Measurements from ENCODE around the gene APOBEC4. TPM values are rescaled to one million over a fixed set of nuclear protein-coding genes. Genes with fewer than 3 reads are reported as not detected.
A peak's percentile ranks its signal among the peaks of the same experiment; 100 is the strongest.

Gene APOBEC4
- total and polyA plus RNA-seq, 10 of the 15 experiments (the other 5 are each of a cell fraction or from before 2014, with no cell fraction given) = 0.04 to 0.25 (median 0.06) TPM; not detected in 5

DNA sequence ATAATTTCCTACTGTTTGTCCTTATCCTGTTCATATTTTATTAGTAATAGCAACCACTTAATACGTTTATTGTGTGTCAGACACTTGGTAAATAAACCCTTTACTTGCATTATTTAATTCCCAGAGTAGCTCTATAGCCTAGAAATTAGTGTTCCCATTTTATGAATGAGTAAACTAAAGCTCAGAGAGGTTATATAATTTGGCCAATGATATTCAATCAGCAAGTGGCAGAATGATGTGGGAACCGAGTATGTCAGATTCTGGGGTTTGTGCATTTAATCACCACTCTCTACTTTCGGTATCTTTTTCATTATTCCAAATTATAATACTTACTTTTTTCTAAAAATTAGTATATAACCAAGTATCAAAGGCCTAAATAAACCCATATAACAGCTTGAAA lies 10.9 kb downstream of the APOBEC4 start:
- RAD21 ChIA-PET (ENCODE audit: unreplicated experiment) = interaction anchor here (0.9 to 1.1 kb wide), 3 partner anchors 9 to 274 kb away, joined by 3 to 6 read pairs (median 3); no protein-coding TSS in a partner anchor
- DNase-seq (ENCODE audit: low read depth, low spot score) (no peak), ATAC-seq (peak; percentile 45), FAIRE-seq (no peak)
- Histone ChIP-seq H3K36me3 (ENCODE audit: control insufficient read depth in 2 of 2, insufficient read depth in 2 of 2, low read length in 1 of 2) (no peaks in the 10 kb centered on the region), H3K4me1 (ENCODE audit: control insufficient read depth, insufficient read depth, low read length) (no peaks in the 10 kb centered on the region; the same call in 1 of the 2 replicates), H4K20me1 (ENCODE audit: control insufficient read depth, insufficient read depth) (no peaks in the 10 kb centered on the region), H3K79me2 (ENCODE audit: control insufficient read depth, insufficient read depth, low read length) (no peaks in the 10 kb centered on the region; the same call in 1 of the 2 replicates), H3K9ac (ENCODE audit: control insufficient read depth, insufficient read depth, low read length) (no peak overlapping the region), H3K27ac (ENCODE audit: control insufficient read depth, insufficient read depth) (no peak overlapping the region), H2AFZ (ENCODE audit: control insufficient read depth, low read depth, low read length) (peak overlapping the region; percentile 25), H3K27me3 (replicated peaks in 1 of 2; ENCODE audit: control insufficient read depth in 2 of 2, insufficient read depth in 2 of 2, low read length in 1 of 2) (no peaks in the 10 kb centered on the region), H3K4me3 (no peak overlapping the region), H3K4me2 (ENCODE audit: control insufficient read depth, insufficient read depth) (peak overlapping the region; percentile 57; the same call in 1 of the 2 replicates), H3K9me3 (replicated peaks; ENCODE audit: control insufficient read depth, insufficient read depth, low read length) (no peaks in the 10 kb centered on the region)
- 21% methylated on average over 3 of the region's 3 CpGs for whole genome bisulfite sequencing (ENCODE audit: insufficient coverage, insufficient replicate concordance, low lambda C conversion rate, missing lambda C conversion rate)
- BruUV-seq (replicated peaks) = no TSS peak
- CTCF ChIA-PET = interaction anchor here (1.0 to 1.5 kb wide), 5 partner anchors 8 to 274 kb away, joined by 3 to 7 read pairs (median 5); no protein-coding TSS in a partner anchor
- POLR2A ChIA-PET = interaction anchor here (0.7 kb wide), 1 partner anchor 49 kb away, joined by 3 read pairs; no protein-coding TSS in a partner anchor
- intact Hi-C loops (cut with micrococcal nuclease; ENCODE audit: unreplicated experiment) = no loop called here
- no peak for TF ChIP-seq HCFC1 (IDR thresholded peaks at IDR 0.05; ENCODE audit: low read length)
- no peak for TF ChIP-seq ZZZ3 (IDR thresholded peaks at IDR 0.05; ENCODE audit: control insufficient read depth, insufficient read length, low read depth)
- peak; percentile 13; the same call in 1 of the 2 replicates for TF ChIP-seq JUNB (IDR thresholded peaks at IDR 0.05)
- no peak for TF ChIP-seq SPI1 (IDR thresholded peaks at IDR 0.05; ENCODE audit: borderline replicate concordance, insufficient read depth, low read depth, low read length)
- in situ Hi-C loops (cut with MboI) = no loop called here
- SMC1A ChIA-PET (ENCODE audit: uncharacterized antibody, unreplicated experiment) = interaction anchor here (0.9 to 1.0 kb wide), 3 partner anchors 9 to 43 kb away, joined by 3 to 6 read pairs (median 6); no protein-coding TSS in a partner anchor

DNA sequence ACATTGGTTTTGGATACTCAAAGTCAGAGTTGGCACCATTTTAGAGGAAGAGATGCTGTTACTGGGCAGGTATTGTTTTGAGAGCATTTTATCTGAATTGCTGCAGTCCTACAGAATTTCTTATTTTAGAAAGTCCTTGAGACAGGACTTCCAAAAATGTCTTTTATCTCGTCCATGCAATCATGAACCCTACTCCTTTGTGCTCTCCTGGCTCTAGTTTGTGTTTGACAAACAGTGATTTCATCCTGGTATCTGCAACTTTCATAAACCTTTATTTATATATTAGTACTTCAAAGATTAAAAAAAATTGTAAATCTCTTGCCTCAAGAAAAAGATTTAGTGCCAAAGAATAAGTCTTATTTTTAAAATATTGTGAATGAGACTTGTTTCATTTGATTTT lies 12.9 kb downstream of the APOBEC4 start:
- ChIA-PET SMC1A (ENCODE audit: uncharacterized antibody, unreplicated experiment) (interaction anchor here (0.8 to 2.3 kb wide), 4 partner anchors 11 to 275 kb away, joined by 3 to 6 read pairs (median 3); no protein-coding TSS in a partner anchor), CTCF (interaction anchor here (0.9 to 2.3 kb wide), 5 partner anchors 11 to 275 kb away, joined by 3 to 11 read pairs (median 5); no protein-coding TSS in a partner anchor), RAD21 (ENCODE audit: unreplicated experiment) (interaction anchor here (1.6 kb wide), 1 partner anchor 12 kb away, joined by 9 read pairs; the partner anchor contains the start of gene APOBEC4), POLR2A (interaction anchor here (0.7 kb wide), 1 partner anchor 287 kb away, joined by 3 read pairs; no protein-coding TSS in a partner anchor)
- DNase-seq (ENCODE audit: low read depth, low spot score) = no peak
- H3K4me1 ChIP-seq (ENCODE audit: control insufficient read depth, insufficient read depth, low read length) = peaks cover 3% of the 10 kb centered on the region; the same call in 1 of the 2 replicates
- no peak overlapping the region for H2AFZ ChIP-seq (ENCODE audit: control insufficient read depth, low read depth, low read length)
- H3K4me3 ChIP-seq = peak overlapping the region; percentile 22; the same call in 1 of the 2 replicates
- no peaks in the 10 kb centered on the region for H3K27me3 ChIP-seq (replicated peaks in 1 of 2; ENCODE audit: control insufficient read depth in 2 of 2, insufficient read depth in 2 of 2, low read length in 1 of 2)
- peaks cover 14% of the 10 kb centered on the region for H3K79me2 ChIP-seq (ENCODE audit: control insufficient read depth, insufficient read depth, low read length)
- peak overlapping the region; percentile 37; the same call in 1 of the 2 replicates for H3K27ac ChIP-seq (ENCODE audit: control insufficient read depth, insufficient read depth)
- ATAC-seq = no peak
- no TSS peak for BruUV-seq (replicated peaks)
- H3K4me2 ChIP-seq (ENCODE audit: control insufficient read depth, insufficient read depth) = peak overlapping the region; percentile 38; the same call in 1 of the 2 replicates
- H3K9ac ChIP-seq (ENCODE audit: control insufficient read depth, insufficient read depth, low read length) = no peak overlapping the region
- H3K9me3 ChIP-seq (replicated peaks; ENCODE audit: control insufficient read depth, insufficient read depth, low read length) = no peaks in the 10 kb centered on the region
- FAIRE-seq = no peak
- H4K20me1 ChIP-seq (ENCODE audit: control insufficient read depth, insufficient read depth) = no peaks in the 10 kb centered on the region
- 5% methylated on average over 1 of the region's 1 CpG for WGBS (ENCODE audit: insufficient coverage, insufficient replicate concordance, low lambda C conversion rate, missing lambda C conversion rate)
- H3K36me3 ChIP-seq (ENCODE audit: control insufficient read depth in 2 of 2, insufficient read depth in 2 of 2, low read length in 1 of 2) = no peaks in the 10 kb centered on the region
- in situ Hi-C loops (cut with MboI) (no loop called here), intact Hi-C loops (cut with micrococcal nuclease; ENCODE audit: unreplicated experiment) (no loop called here)
- TF ChIP-seq, protein P1, sequence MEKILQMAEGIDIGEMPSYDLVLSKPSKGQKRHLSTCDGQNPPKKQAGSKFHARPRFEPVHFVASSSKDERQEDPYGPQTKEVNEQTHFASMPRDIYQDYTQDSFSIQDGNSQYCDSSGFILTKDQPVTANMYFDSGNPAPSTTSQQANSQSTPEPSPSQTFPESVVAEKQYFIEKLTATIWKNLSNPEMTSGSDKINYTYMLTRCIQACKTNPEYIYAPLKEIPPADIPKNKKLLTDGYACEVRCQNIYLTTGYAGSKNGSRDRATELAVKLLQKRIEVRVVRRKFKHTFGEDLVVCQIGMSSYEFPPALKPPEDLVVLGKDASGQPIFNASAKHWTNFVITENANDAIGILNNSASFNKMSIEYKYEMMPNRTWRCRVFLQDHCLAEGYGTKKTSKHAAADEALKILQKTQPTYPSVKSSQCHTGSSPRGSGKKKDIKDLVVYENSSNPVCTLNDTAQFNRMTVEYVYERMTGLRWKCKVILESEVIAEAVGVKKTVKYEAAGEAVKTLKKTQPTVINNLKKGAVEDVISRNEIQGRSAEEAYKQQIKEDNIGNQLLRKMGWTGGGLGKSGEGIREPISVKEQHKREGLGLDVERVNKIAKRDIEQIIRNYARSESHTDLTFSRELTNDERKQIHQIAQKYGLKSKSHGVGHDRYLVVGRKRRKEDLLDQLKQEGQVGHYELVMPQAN (conservative IDR thresholded peaks at IDR 0.05) = no peak
- TF ChIP-seq ZZZ3 (IDR thresholded peaks at IDR 0.05; ENCODE audit: control insufficient read depth, insufficient read length, low read depth) = no peak
- TF ChIP-seq CHD1 (IDR thresholded peaks at IDR 0.05; ENCODE audit: low read depth, low read length) = no peak
- no peak for TF ChIP-seq KDM1A (IDR thresholded peaks at IDR 0.05; ENCODE audit: borderline replicate concordance)
- TF ChIP-seq SMAD5 (IDR thresholded peaks at IDR 0.05; ENCODE audit: low read depth) = no peak
- TF ChIP-seq, protein P2, sequence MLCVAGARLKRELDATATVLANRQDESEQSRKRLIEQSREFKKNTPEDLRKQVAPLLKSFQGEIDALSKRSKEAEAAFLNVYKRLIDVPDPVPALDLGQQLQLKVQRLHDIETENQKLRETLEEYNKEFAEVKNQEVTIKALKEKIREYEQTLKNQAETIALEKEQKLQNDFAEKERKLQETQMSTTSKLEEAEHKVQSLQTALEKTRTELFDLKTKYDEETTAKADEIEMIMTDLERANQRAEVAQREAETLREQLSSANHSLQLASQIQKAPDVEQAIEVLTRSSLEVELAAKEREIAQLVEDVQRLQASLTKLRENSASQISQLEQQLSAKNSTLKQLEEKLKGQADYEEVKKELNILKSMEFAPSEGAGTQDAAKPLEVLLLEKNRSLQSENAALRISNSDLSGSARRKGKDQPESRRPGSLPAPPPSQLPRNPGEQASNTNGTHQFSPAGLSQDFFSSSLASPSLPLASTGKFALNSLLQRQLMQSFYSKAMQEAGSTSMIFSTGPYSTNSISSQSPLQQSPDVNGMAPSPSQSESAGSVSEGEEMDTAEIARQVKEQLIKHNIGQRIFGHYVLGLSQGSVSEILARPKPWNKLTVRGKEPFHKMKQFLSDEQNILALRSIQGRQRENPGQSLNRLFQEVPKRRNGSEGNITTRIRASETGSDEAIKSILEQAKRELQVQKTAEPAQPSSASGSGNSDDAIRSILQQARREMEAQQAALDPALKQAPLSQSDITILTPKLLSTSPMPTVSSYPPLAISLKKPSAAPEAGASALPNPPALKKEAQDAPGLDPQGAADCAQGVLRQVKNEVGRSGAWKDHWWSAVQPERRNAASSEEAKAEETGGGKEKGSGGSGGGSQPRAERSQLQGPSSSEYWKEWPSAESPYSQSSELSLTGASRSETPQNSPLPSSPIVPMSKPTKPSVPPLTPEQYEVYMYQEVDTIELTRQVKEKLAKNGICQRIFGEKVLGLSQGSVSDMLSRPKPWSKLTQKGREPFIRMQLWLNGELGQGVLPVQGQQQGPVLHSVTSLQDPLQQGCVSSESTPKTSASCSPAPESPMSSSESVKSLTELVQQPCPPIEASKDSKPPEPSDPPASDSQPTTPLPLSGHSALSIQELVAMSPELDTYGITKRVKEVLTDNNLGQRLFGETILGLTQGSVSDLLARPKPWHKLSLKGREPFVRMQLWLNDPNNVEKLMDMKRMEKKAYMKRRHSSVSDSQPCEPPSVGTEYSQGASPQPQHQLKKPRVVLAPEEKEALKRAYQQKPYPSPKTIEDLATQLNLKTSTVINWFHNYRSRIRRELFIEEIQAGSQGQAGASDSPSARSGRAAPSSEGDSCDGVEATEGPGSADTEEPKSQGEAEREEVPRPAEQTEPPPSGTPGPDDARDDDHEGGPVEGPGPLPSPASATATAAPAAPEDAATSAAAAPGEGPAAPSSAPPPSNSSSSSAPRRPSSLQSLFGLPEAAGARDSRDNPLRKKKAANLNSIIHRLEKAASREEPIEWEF (IDR thresholded peaks at IDR 0.05; ENCODE audit: insufficient replicate concordance, low read depth, low read length) = no peak
